NOMO-1 (cell line): Measurements from ENCODE around the gene GM2A.
A peak's percentile ranks its signal among the peaks of the same experiment; 100 is the strongest.
"Not testable (repeated sequence)": the region's sequence is repeated elsewhere in the genome, so short reads cannot be mapped to it uniquely, and the experiment has no call there.

Experiments used
- DNase-seq, 2 experiments: peaks; one replicate each; lab custom pipeline; 2025; ENCODE audit not compliant: unreplicated experiment in 2 of 2; lab: John Stamatoyannopoulos, UW

Gene GM2A

GRCh38 chr5:151251001-151251551 is 1.9 kb upstream of the GM2A start:
- no peak for DNase-seq

GRCh38 chr5:151251621-151252020 is 1.4 kb upstream of the GM2A start:
- no peak for DNase-seq

- DNase-seq, result peak in 1 of 2 experiments; percentile 36
Observed at GRCh38 chr5:151253605-151253950, 593 bp downstream of the GM2A start.

- DNase-seq, result peak; percentile 13 to 46
Observed at GRCh38 chr5:151254556-151254955, 1.6 kb downstream of the GM2A start.

- not testable (repeated sequence) for DNase-seq
Observed at GRCh38 chr5:151254990-151255389, 2.0 kb downstream of the GM2A start.

GRCh38 chr5:151255621-151256286 is 2.8 kb downstream of the GM2A start:
- DNase-seq, result peak; percentile 59 to 79

GRCh38 chr5:151257731-151258181 is 4.8 kb downstream of the GM2A start:
- DNase-seq, result peak; percentile 75 to 78

GRCh38 chr5:151258201-151258611 is 5.2 kb downstream of the GM2A start:
- peak; percentile 44 to 66 for DNase-seq

GRCh38 chr5:151258816-151259215 is 5.8 kb downstream of the GM2A start:
- DNase-seq, result no peak

- no peak for DNase-seq
Observed at GRCh38 chr5:151259931-151260330, 6.9 kb downstream of the GM2A start.

GRCh38 chr5:151262532-151262931 is 9.5 kb downstream of the GM2A start:
- DNase-seq, result no peak

- peak in 1 of 2 experiments; percentile 20 for DNase-seq
Observed at GRCh38 chr5:151264113-151264512, 11.1 kb downstream of the GM2A start.

- DNase-seq, result no peak
Observed at GRCh38 chr5:151267491-151268260, 14.7 kb downstream of the GM2A start.

- DNase-seq, result no peak
Observed at GRCh38 chr5:151270599-151270998, 17.6 kb downstream of the GM2A start.

- DNase-seq, result peak; percentile 24 to 52
Observed at GRCh38 chr5:151271336-151271735, 18.4 kb downstream of the GM2A start.

- DNase-seq, result no peak
Observed at GRCh38 chr5:151274666-151275065, 21.7 kb downstream of the GM2A start.

- no peak for DNase-seq
Observed at GRCh38 chr5:151275803-151276202, 22.8 kb downstream of the GM2A start.

- no peak for DNase-seq
Observed at GRCh38 chr5:151278845-151279244, 25.9 kb downstream of the GM2A start.

GRCh38 chr5:151280443-151280842 is 27.5 kb downstream of the GM2A start:
- DNase-seq, result no peak

GRCh38 chr5:151281001-151281639 is 28.1 kb downstream of the GM2A start:
- no peak for DNase-seq

- no peak for DNase-seq
Observed at GRCh38 chr5:151283120-151283825, 30.3 kb downstream of the GM2A start.
